GM19035 (cell line): ENCODE measurements around the gene ADGRB2.

Experiments
- ATAC-seq: cut with Tn5 transposase; IDR thresholded peaks from one replicate; pipeline ENCODE4 v1.9.1; 2021; ENCODE audit not compliant: unreplicated experiment

Gene ADGRB2

DNA sequence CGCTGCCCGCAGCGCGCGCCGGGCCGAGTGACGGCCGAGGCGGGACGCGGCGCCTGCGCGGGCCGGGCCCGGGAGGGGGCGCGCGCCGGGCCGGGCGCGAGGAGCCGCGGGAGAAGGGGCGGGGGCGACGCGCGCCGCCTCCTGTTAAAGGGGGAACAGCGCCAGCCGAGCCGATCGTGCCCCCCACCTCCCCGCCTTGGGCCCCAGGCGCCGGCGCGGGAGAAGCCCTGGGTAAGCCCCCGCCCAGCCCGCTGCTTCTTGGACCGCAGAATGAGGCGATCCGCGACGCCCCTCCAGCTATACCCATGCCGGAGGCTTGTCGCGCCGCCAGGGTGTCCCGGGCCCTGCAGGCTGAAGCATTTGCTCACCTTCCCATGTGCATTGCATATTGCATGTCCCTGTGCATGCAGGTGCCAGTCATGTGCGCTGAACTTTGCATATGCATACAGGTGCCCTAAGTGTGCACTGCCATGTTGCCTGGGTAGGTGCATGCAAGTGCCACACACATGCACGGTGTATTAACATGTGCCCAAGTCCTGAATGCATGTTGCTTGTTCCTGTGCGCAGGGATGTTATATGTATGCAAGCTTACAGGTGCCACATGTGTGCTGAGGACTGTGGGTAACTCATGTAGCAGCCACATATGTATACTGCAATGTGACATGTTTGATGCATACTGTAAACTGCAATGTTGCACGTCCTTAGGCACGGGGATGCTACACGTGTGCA lies at the start of gene ADGRB2:
Gene ADGRB2, minus strand, starts transcription at position 29 of the 729 bp plus-strand sequence. CDS start 7,119 bp downstream, outside the sequence.
- no peak for ATAC-seq

DNA sequence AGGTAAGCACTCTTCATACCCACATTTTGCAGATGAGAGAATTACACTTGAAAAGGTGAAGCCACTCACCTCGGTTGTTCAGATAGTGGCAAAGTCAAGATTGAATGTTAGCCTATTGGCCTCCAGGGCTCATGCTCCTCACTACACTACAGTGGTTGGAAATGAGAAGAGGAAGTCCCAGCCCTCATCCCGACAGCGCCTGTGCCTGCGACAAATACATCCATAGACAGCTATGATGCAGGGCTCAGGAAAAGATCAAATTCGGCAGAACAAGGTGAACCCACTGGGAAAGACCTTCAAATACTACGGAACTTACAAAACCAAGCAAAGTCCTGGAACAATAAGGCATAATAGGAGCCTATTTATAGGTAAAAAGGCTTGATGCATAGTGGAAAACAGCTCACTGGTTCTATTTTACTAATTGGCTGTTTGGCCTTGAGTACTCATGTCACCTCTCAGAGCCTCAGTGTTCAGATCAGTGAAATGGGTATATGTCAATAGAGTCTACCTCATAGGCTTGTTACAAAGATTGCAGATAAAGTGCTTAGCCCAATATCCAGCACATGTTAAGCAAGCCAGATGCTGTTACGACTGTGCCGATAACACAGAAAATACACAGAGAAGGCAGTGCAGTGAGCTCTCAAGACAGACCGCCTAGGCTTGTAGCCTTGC lies 48.2 kb upstream of the ADGRB2 start:
- ATAC-seq: no peak

DNA sequence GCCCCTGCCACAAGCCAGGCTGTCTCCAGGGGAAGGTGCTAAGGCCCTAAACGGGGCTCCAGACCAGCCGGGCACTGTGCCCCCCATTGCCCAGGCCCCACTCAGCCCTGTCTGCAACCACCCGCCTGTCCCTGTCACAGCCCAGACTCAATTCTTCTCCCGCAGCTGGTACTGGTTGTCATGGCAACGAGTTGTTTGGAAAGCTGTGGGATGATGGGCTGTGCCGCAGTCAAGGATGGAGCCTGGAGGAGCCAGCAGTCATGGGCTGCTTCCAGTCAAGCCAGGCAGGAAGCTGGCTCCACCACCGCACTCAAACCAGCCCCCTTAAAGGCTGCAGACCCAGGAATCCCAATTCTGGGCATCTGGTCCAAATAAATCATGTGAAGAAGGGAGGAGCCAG lies 47.5 kb upstream of the ADGRB2 start:
- no peak for ATAC-seq

DNA sequence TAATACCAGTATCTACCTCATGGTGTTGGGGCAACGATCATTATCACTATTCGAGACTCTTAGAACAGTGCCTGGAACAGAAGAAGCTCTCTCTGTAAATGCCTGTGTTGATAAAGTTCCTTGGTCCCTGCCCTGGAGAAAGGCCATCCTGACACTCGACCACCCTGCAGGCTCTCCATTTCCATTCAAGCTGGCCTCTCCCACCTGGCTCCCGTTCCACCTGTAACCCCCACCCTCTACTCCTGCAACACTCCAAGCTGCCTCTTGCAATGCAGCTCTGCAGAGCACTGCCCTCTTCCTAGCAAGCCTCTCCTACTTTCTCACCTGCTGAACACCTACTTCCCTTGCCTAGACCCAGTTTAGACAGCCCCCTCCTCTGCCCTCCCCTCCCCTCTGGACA lies 45.6 kb upstream of the ADGRB2 start:
- ATAC-seq: no peak

- no peak for ATAC-seq
These were observed 43.3 kb upstream of the ADGRB2 start for GRCh38 chr1:31807273-31808048.

- no peak for ATAC-seq
These were observed 41.2 kb upstream of the ADGRB2 start for GRCh38 chr1:31805318-31805717.

- no peak for ATAC-seq
These were observed 40.0 kb upstream of the ADGRB2 start for GRCh38 chr1:31804098-31804497.

DNA sequence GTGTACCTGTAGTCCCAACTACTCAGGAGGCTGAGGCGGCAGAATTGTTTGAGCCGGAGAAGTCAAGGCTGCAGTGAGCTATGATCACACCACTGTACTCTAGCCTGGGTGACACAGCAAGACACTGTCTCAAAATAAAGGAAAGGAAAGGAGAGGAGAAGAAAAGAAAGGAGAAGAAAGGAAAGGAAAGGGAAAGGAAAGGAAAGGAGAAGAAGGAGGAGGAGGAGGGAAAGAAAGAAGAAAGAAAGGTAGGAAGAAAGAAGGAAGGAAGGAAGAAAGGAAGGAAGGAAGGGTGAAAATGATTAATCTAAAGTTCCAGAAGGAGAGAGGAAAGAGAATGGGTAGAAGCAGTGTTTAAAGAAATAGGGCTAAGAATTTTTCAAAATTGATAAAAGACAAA lies 39.5 kb upstream of the ADGRB2 start:
- ATAC-seq: no peak

- no peak for ATAC-seq
These were observed 38.3 kb upstream of the ADGRB2 start for GRCh38 chr1:31802190-31803150.

DNA sequence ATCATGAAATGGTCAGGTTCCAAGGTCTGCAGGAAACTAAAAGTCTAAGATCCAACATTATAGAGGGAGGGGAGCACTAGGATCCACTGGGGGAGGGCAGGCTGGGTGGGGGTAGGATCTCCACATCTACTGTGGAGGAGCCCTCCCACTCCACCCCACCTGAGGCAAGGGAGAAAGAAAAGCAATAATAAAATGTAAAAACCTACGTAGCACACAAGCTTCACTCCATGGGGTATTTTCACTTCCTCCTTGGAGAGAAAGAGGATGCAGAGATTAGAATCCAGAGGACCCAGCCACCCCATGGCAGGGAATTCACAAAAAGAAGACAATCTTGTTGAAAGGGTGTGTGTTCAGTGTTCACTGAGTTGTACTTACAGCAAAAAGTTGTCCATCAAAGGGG lies 37.3 kb upstream of the ADGRB2 start:
- ATAC-seq: no peak

GRCh38 chr1:31800674-31800967 lies 36.5 kb upstream of the ADGRB2 start:
- ATAC-seq: no peak

- ATAC-seq: no peak
These were observed 35.9 kb upstream of the ADGRB2 start for GRCh38 chr1:31799895-31800673.

- ATAC-seq: no peak
These were observed 35.2 kb upstream of the ADGRB2 start for GRCh38 chr1:31799196-31799894.

DNA sequence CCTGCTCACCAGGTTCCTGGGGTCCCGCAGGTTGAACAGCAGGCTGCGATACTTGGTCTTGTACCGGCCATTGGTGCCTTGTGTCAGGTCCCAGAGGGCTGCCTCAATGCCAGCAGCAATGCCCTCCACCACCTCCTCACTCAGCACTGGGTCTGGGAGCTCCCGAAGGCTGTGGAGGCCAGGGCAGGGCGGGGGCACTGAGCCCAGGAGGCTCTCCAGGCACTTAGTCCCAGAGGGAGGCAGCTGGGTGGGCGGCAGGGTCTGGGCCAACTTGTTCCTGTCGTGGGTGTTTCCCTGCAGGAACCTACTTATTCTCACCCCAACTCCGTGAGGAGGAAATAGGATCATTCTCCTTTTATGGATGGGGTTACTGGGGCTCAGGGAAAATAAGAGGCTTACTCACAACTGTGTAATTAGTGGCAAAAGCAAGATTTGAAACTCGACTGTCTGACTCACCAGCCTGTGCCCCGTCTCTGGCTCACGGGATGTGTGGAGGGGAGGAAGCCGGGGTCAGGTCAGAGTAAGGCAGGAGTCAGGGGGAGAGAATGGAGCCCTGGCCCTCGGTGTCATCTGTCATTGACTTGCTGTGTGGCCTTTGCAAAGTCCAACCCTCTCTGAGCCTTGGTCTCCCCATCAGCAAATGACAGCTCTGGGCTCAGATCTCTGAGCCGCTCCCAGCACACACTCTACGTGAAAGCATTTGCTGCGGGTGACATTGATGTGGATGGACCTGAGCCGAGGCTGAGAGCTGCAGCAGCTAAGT lies 34.5 kb upstream of the ADGRB2 start:
- ATAC-seq: no peak

GRCh38 chr1:31798086-31798432 lies 33.9 kb upstream of the ADGRB2 start:
- no peak for ATAC-seq

DNA sequence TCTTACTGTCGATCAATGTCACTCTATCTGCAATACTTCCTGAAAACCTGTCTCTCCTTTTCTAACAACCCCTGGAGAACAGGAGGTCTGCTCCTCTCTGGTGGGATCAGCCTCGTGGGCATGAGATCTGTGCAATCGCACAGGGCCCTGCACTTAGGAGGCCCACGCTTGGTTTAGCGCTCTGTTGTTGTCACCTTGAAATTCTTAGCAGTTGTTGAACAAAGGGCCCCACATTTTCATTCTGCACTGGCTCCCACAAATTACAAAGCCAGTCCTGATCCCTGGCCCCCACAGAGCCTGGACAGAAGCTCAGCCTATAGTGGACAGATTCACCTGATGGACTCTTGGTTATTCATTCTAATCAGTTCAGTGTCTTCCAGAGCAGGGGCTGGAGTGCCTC lies 33.1 kb upstream of the ADGRB2 start:
- no peak for ATAC-seq

DNA sequence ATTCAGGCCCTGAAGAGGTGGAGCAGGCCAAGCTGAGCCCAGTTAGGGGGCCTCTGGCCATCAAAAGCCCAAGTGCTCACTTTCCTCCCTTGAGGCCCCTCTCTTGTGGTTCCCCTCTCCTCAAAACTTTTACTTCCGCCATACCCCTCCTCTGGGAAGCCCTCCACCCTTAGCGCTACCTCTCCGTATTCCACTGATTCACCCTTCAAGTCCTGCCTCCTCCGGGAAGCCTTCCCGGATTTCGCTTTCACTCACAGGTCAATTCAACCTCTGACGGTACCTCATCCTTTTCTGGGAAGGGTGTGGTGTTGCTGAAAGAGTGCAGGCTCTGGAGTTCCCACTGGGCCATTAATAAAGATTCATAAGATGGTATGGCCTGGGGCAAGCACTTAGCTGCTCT lies 32.6 kb upstream of the ADGRB2 start:
- ATAC-seq: no peak

DNA sequence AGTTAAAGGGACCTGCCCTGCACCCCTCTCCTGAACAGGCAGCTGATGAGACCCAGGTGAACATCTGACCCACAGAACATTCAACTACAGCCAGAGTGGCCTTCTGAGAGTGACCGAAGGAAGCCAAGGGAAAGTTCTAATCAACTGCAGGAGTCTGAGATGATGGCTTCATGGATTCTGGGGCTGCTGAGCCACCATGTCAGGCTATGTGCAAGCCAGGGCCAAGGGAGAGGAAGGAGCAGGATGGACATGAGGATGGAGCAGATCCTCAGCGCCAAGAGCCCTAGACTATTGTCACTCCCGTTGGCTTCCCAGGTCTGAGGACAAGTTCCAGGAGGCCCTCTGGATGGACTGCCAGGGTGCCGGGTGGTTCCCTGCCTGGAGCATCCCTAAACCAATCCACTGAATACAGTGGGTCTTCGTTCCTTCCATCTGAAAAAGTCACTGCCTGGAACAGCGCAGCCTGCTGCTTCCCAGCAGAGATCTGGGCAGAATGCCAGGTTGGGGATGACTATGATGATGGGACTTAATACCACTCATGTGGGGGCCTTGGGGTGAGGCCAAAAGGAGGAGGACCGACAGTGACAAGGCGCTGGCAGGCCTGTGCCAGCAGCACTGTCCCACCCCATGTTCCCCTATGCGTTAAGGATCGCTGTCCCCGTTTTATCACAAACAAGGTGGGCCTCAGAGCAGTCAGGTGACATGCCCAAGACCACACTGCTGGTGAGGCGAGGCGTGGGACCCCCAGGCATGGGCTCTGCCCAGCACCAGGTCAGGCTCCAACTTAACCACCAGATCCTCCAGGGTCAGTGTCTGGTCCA lies 31.9 kb upstream of the ADGRB2 start:
- no peak for ATAC-seq
